Neural cell (in vitro differentiated cells): Measurements from ENCODE around the gene SCTR. TPM values are rescaled to one million over a fixed set of nuclear protein-coding genes. Genes with fewer than 3 reads are reported as not detected.

Experiments used
- H2AFZ ChIP-seq: fragments of 200-600, 300-800 bp; sonication (generic), shearing (Covaris generic); 2 replicates; pipeline ENCODE4 v1.6.0; 2014; ENCODE audit warnings: low read depth, mild to moderate bottlenecking, antibody characterized with exemption, low read length, moderate library complexity
- H3F3A ChIP-seq: fragments of 200-600 bp; shearing (Covaris generic); 2 replicates; pipeline ENCODE4 v1.6.1; 2016; ENCODE audit warnings: mild to moderate bottlenecking, moderate library complexity, mixed read lengths, antibody characterized with exemption, low read length; ENCODE audit not compliant: insufficient read depth, poor library complexity, severe bottlenecking
- H3K27ac ChIP-seq: fragments of 200-600, 300-800 bp; sonication (generic), shearing (Covaris generic); 2 replicates; pipeline ENCODE4 v1.5.1; 2014; ENCODE audit warnings: mild to moderate bottlenecking, low read length, moderate library complexity
- H3K27me3 ChIP-seq: fragments of 300-800, 200-600 bp; sonication (generic), shearing (Covaris generic); 2 replicates; pipeline ENCODE4 v1.6.0; 2014; ENCODE audit warnings: mild to moderate bottlenecking, low read depth, low read length, moderate library complexity; ENCODE audit not compliant: insufficient read depth
- H3K36me3 ChIP-seq: fragments of 300-800, 200-600 bp; sonication (generic), shearing (Covaris generic); 2 replicates; pipeline ENCODE4 v1.5.1; 2014; ENCODE audit warnings: mild to moderate bottlenecking, antibody characterized with exemption, low read length, moderate library complexity; ENCODE audit not compliant: insufficient read depth
- H3K4me2 ChIP-seq: fragments of 300-800, 200-600 bp; sonication (generic), shearing (Covaris generic); 2 replicates; pipeline ENCODE4 v1.6.0; 2014; ENCODE audit warnings: mild to moderate bottlenecking, low read length
- H3K4me3 ChIP-seq: fragments of 300-800, 200-600 bp; sonication (generic), shearing (Covaris generic); 2 replicates; pipeline ENCODE4 v1.5.1; 2014; ENCODE audit warnings: mild to moderate bottlenecking, low read length, moderate library complexity
- H3K79me2 ChIP-seq: fragments of 200-600 bp; shearing (Covaris generic); replicated peaks from 2 replicates; pipeline ENCODE4 v1.6.0; 2014; ENCODE audit warnings: mild to moderate bottlenecking, low read length, moderate library complexity; ENCODE audit not compliant: insufficient read depth
- H3K9ac ChIP-seq: fragments of 300-800, 200-600 bp; sonication (generic), shearing (Covaris generic); 2 replicates; pipeline ENCODE4 v1.6.1; 2016; ENCODE audit warnings: mild to moderate bottlenecking, low read length, mixed read lengths
- H3K9me2 ChIP-seq: fragments of 200-600 bp; shearing (Covaris generic); 2 replicates; pipeline ENCODE4 v1.6.1; 2016; ENCODE audit warnings: mild to moderate bottlenecking, low read length, mixed read lengths; ENCODE audit not compliant: insufficient read depth
- H3K9me3 ChIP-seq: fragments of 200-600, 300-800 bp; sonication (generic), shearing (Covaris generic); 2 replicates; pipeline ENCODE4 v1.6.1; 2016; ENCODE audit warnings: mild to moderate bottlenecking, mixed run types, low read length, moderate library complexity, mixed read lengths
- H4K20me1 ChIP-seq: fragments of 200-600 bp; shearing (Covaris generic); 2 replicates; pipeline ENCODE4 v1.6.1; 2016; ENCODE audit warnings: mild to moderate bottlenecking, mixed run types; ENCODE audit not compliant: insufficient read depth
- EP300 ChIP-seq: fragments of 450-650 bp; conservative IDR thresholded peaks from 2 replicates; pipeline ENCODE4 v1.6.1; 2014; ENCODE audit warnings: antibody characterized with exemption, mild to moderate bottlenecking, moderate library complexity; ENCODE audit not compliant: poor library complexity, severe bottlenecking
- EZH2 ChIP-seq: fragments of 200-600, 300-800 bp; shearing (Covaris generic), sonication (generic); IDR thresholded peaks from 2 replicates; pipeline ENCODE4 v1.6.1; 2014; ENCODE audit warnings: antibody characterized with exemption, low read length, borderline replicate concordance, mild to moderate bottlenecking; ENCODE audit not compliant: insufficient read depth, poor library complexity, severe bottlenecking
- MXI1 ChIP-seq: fragments of 450-650 bp; conservative IDR thresholded peaks from 2 replicates; pipeline ENCODE4 v1.6.1; 2014; ENCODE audit warnings: antibody characterized with exemption, mild to moderate bottlenecking; ENCODE audit not compliant: poor library complexity, severe bottlenecking
- POLR2AphosphoS5 ChIP-seq: IDR thresholded peaks from 2 replicates; pipeline ENCODE4 v1.6.1; 2012
- RAD21 ChIP-seq: fragments of 450-650 bp; conservative IDR thresholded peaks from 2 replicates; pipeline ENCODE4 v1.6.1; 2014; ENCODE audit warnings: antibody characterized with exemption, mild to moderate bottlenecking, moderate library complexity
- SMC3 ChIP-seq: fragments of 450-650 bp; conservative IDR thresholded peaks from 2 replicates; pipeline ENCODE4 v1.6.1; 2014; ENCODE audit warnings: antibody characterized with exemption, mild to moderate bottlenecking, moderate library complexity; ENCODE audit not compliant: poor library complexity
- TAF1 ChIP-seq: IDR thresholded peaks from 2 replicates; pipeline ENCODE4 v1.6.1; 2012; ENCODE audit warnings: low read depth
- polyA plus RNA-seq: library from polyadenylated mRNA; depleted of rRNA; stranded (reverse); fragments of >200 nt; gene quantifications from 2 replicates; pipeline ENCODE4 v1.2.3, GENCODE V29; 2014
- TF ChIP-seq, protein P1 (sequence below): fragments of 450-650 bp; IDR thresholded peaks from 2 replicates; pipeline ENCODE4 v1.5.1; 2014; ENCODE audit warnings: antibody characterized with exemption, mild to moderate bottlenecking, moderate library complexity; ENCODE audit not compliant: poor library complexity, severe bottlenecking
- TF ChIP-seq, protein P2 (sequence below): IDR thresholded peaks from 2 replicates; pipeline ENCODE4 v1.6.1; 2012; ENCODE audit warnings: borderline replicate concordance

Gene SCTR
- polyA plus RNA-seq, 1 donor from 2014 or later = 0.12 TPM

DNA sequence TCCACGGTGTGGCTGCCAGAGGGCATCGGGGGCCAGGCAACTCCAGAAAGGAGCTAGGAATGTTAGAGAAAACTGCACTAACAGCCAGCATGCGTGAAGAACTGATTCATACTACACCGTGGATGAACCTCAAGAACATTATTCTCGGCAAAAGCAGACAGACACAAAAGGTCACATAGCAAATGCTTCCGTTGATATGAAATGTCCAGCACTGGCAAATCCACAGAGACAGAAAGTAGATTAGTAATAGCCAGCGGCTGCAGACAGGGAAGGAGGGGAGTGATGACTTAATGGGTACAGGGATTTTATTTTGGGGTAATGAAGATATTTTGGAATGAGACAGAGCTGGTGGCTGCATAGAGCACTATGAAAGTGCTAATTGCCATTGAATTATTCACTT lies 37.4 kb downstream of the SCTR start:
- Histone ChIP-seq H3K9me2 (no peaks in the 10 kb centered on the region), H3K4me2 (no peak overlapping the region), H3F3A (no peaks in the 10 kb centered on the region), H3K79me2 (no peaks in the 10 kb centered on the region), H3K9me3 (no peaks in the 10 kb centered on the region), H4K20me1 (no peaks in the 10 kb centered on the region), H3K4me3 (no peak overlapping the region), H3K36me3 (no peaks in the 10 kb centered on the region), H3K27ac (no peak overlapping the region), H2AFZ (no peak overlapping the region), H3K9ac (no peak overlapping the region), H3K27me3 (no peaks in the 10 kb centered on the region)
- TF ChIP-seq, protein P1, sequence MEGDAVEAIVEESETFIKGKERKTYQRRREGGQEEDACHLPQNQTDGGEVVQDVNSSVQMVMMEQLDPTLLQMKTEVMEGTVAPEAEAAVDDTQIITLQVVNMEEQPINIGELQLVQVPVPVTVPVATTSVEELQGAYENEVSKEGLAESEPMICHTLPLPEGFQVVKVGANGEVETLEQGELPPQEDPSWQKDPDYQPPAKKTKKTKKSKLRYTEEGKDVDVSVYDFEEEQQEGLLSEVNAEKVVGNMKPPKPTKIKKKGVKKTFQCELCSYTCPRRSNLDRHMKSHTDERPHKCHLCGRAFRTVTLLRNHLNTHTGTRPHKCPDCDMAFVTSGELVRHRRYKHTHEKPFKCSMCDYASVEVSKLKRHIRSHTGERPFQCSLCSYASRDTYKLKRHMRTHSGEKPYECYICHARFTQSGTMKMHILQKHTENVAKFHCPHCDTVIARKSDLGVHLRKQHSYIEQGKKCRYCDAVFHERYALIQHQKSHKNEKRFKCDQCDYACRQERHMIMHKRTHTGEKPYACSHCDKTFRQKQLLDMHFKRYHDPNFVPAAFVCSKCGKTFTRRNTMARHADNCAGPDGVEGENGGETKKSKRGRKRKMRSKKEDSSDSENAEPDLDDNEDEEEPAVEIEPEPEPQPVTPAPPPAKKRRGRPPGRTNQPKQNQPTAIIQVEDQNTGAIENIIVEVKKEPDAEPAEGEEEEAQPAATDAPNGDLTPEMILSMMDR = no peak
- no peak for TF ChIP-seq RAD21
- no peak for TF ChIP-seq EZH2
- no peak for TF ChIP-seq TAF1
- no peak for TF ChIP-seq MXI1
- no peak for TF ChIP-seq SMC3
- TF ChIP-seq EP300 = no peak
- TF ChIP-seq, protein P2, sequence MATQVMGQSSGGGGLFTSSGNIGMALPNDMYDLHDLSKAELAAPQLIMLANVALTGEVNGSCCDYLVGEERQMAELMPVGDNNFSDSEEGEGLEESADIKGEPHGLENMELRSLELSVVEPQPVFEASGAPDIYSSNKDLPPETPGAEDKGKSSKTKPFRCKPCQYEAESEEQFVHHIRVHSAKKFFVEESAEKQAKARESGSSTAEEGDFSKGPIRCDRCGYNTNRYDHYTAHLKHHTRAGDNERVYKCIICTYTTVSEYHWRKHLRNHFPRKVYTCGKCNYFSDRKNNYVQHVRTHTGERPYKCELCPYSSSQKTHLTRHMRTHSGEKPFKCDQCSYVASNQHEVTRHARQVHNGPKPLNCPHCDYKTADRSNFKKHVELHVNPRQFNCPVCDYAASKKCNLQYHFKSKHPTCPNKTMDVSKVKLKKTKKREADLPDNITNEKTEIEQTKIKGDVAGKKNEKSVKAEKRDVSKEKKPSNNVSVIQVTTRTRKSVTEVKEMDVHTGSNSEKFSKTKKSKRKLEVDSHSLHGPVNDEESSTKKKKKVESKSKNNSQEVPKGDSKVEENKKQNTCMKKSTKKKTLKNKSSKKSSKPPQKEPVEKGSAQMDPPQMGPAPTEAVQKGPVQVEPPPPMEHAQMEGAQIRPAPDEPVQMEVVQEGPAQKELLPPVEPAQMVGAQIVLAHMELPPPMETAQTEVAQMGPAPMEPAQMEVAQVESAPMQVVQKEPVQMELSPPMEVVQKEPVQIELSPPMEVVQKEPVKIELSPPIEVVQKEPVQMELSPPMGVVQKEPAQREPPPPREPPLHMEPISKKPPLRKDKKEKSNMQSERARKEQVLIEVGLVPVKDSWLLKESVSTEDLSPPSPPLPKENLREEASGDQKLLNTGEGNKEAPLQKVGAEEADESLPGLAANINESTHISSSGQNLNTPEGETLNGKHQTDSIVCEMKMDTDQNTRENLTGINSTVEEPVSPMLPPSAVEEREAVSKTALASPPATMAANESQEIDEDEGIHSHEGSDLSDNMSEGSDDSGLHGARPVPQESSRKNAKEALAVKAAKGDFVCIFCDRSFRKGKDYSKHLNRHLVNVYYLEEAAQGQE = no peak
- no peak for TF ChIP-seq POLR2AphosphoS5

DNA sequence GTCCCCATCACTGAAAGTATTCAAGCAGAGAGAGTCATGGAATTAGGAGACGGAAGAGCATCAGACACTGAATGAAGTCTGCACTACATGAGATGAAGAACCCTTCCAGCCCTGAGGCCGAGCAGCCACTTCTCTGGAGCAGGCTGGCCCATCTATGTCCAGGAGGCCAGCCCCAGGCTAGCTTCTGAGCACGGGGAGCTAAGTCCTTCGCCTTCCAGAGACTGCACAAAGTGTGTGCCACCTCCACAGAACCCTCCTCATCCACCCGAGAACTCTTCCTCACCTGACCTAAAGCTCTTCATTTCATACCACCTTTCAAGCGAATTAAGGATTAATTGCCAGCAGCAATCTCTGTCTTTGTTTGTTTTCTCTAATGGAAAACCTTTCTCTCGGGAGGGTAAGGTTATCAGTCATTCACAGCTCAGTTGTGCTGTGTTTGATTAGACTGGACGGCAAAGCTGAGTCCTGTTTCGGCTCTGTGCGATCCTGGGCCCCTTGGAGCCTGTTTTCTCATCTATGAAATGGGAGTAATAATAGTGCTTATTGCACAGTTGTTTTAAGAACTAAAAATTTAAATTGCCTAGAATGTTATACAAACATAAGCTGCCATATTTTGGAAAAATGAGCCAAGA lies 38.0 kb downstream of the SCTR start:
- H3K36me3 ChIP-seq = no peaks in the 10 kb centered on the region
- H4K20me1 ChIP-seq = no peaks in the 10 kb centered on the region
- H3K27me3 ChIP-seq = no peaks in the 10 kb centered on the region
- no peaks in the 10 kb centered on the region for H3F3A ChIP-seq
- H3K4me2 ChIP-seq = no peak overlapping the region
- H3K4me3 ChIP-seq = no peak overlapping the region
- H3K27ac ChIP-seq = no peak overlapping the region
- no peak overlapping the region for H3K9ac ChIP-seq
- H3K79me2 ChIP-seq = no peaks in the 10 kb centered on the region
- no peaks in the 10 kb centered on the region for H3K9me2 ChIP-seq
- H3K9me3 ChIP-seq = no peaks in the 10 kb centered on the region
- TF ChIP-seq MXI1 (no peak), POLR2AphosphoS5 (no peak), EZH2 (no peak)
- H2AFZ ChIP-seq = no peak overlapping the region
